NAMALWA (cell line): ENCODE measurements around the gene SORCS2.

ENCODE experiments used
- DNase-seq: peaks from one replicate; pipeline ENCODE4 v3.0.0-alpha.2; 2015; ENCODE audit warnings: low spot score

The SORCS2 gene

DNA sequence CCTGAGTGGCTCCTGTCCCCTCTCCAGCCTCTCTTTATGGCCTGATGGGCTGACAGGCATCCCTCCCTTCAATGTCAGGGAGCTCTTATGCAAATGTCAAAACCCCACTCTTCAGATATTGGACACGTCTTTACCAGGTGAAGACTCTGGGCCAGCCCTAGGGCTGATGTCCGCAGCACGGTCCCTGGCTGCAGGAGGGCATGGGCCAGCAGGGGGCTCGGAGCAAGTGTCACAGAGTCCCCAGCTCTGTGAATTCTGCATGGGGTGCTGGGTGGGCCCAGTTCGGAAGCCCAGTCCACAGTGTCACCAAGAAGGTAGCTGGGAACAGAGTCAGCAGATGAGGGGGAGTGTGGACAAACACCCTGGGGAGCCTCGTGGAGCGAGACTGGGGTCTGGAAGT is 282.0 kb downstream of the SORCS2 start:
- no peak for DNase-seq

DNA sequence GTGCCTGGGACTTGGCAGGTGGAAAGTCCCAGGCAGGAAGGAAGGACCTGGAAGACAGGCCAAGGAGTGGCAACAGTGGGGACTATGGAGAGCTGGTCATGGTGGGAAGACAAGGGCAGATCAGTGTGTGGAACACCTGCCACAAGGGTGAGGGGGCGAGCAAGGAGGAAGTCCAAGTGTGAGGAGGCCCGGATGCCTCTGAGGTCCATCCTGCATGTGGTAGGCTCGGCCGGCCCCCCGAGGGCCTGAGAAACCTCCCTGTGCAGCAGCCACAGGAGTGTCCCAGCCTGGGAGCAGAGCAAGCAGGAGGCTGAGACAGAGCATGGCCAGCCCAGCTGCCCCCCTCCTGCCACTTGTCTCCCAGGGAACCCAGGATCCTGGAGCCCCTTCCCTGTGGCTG is 282.9 kb downstream of the SORCS2 start:
- DNase-seq: no peak

DNA sequence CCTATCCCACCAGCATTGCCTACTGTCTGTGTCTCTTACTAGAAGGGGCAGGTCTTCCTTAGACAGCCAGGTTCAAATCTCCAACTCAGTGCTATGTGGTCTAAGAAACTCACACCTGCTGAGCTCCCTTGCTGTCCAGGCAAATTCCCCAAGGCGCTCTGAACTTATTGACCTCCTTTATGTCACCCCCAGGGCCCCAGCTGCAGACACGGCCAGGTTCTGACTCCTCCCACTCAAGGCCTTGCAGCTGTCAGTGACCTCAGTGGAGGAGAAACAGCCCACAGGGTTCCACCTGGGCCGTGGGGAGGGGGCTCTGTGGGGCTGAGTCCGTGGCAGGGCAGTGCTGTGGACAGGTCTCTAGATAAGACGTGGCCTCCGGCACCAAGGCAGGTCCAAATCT is 284.5 kb downstream of the SORCS2 start:
- no peak for DNase-seq

DNA sequence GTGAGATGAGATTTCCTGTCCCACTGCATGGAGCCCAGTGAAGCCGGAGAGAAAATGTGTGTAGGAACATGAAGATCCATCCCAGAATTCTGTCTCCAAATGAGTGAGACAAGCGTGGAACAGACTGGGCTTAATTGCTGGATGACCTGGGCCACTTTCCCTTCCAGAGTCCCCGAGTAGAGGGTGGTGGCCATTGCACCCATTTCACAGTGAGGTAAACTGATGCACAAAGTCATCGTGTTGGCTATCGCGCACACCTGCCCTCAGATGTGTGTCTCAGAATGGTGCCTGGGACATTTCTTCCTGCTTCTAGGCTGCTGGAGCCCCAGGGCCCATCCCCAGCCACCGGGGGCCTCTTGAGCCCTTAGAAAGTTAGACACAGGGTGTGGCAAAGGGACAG is 285.4 kb downstream of the SORCS2 start:
- DNase-seq: no peak

DNA sequence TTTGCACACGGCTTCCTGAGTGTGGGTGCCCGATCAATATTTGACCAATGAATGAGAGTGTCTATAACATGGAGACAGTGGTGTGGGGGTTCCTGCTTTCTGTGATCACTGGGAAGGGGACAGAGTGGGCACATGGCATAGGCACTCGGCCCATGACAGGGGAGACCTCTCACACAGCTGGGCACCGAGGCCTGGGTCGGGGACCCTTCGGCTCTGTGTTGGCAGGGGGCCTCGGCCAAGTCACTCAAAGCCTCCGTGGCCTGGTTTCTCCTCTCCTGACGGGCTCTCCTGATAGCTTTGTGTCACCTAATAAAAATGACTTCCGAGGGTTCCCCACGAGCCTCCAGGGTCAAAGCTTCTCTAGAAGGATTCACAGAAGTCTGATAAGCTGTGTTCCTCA is 286.3 kb downstream of the SORCS2 start:
- DNase-seq: no peak

DNA sequence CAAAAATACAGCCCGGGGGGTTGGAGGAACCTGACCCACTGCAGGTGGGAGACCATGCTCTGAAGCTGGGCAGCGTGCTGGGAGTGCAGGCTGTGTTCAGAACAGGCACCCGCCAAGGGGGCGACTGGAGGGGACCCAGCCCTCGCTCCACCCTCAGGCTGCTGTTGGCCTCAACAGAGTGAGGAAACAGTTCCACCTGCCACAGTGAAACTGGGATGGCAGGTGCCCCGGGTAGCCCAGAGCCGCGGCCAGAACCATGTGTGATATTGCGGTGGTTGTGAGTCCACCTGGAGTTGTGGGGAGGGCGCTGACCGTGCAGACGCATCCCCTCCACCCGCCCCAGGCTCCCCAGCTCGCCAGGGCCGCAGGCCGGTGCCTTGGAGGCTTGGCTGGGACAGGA is 288.1 kb downstream of the SORCS2 start:
- no peak for DNase-seq

DNA sequence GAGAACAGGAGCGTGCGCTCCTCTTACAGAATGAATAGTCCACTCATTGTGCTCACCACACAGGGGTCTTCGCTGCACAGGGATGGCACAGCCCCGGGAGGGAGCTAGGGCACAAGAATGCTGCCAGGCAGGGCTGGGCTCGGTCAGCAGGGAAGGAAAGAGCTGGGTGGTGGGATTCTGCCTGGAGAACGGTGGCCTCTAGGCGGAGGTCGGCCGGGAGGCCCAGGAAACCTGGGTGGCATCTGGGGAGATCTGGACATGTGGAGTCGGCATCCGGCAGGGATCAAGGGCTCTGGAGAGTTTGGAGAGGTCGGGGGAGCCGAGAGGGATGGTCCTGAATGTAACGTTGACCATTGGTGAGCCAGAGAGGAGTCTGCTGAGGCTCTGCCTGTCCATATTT is 288.9 kb downstream of the SORCS2 start:
- DNase-seq: no peak

DNA sequence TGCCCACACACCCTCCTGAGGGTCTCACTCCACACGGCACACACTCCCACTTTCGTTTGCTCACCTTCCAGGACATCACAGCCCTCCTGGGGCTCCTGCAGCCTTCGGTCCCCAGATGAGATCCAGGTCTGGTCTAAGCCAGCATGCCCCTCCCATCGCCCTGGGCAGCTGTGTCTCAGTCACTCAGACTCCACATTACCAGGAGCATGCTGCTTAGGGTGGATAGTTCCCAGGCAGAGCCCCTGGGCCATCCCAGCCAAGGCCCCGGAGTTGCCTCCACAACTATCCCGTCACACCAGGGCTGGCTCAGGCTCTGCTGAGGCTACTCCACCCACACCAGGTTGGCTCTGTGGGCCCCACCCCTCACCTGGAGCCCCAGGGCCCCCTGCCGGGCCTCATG is 292.8 kb downstream of the SORCS2 start:
- DNase-seq: no peak

DNA sequence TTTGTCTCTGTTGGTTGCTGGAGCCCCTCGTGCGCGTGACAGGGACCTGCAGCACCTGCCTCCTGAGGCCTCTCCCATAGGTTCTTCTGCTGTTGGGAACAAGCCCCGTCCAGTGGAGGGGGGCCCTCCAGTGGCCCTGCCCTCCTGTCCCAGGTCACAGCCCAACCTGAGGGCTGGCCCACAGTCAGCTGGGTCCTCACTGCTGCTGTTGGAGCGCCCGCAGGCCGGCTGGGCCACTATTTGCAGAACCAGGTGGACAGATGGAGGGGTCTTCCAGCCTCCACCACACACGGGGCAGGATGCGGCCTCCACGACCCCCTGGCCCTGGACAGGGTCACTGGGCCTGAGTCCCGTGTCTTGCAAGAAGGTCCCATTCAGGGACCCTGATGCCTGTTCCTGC is 293.8 kb downstream of the SORCS2 start:
- DNase-seq: no peak

DNA sequence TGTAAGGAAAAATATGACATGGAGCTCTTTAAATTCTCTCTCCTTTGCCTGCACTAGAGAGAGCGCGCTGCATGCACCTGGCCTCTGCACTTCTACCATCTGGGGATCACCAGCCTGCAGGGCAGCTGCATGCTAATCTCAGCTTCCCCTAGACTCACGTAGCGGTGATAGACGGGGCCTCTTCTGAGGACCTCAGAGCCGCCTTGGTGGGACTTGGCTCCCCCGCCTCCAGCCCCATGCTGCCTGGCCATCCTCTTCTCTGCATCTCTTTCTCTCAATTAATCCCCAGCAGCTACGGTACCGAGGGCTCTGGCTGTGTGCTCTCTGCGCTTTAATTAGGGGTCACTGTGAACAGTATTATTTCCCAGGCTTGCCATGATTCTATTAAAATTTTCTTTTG is 295.2 kb downstream of the SORCS2 start:
- no peak for DNase-seq

DNA sequence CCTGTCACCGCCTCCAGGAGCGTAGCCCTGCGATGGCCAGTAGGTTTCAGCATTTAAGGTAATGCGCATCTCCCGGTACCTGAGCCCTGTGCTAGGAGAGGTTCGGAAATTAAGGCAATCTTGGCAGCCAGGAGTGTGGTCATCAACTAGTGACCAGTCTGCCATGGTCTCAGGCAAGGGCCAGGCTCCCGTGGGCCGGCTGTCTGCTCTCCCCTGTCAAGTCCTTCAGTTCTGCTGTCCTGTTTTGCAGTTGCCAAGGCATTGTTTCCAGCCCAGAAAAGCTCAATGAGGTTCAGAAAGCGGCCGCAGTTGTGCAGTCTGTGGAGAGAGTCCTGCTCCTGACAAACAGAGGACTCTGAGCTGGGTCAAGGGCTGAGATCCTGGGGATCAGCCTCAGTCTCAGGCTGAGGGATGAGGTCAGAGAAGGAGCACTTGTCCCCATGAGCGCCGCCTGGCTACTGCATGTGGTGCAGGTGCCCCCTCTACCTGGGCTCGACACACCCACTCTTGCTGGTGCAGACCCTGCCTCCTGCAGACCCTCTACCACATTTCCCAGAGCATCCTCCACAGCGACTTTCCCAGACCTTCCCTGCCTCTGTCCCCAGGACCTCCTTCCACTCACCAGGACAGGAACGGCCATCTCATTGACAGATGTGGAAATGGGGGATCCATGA is 295.8 kb downstream of the SORCS2 start:
- DNase-seq: no peak

DNA sequence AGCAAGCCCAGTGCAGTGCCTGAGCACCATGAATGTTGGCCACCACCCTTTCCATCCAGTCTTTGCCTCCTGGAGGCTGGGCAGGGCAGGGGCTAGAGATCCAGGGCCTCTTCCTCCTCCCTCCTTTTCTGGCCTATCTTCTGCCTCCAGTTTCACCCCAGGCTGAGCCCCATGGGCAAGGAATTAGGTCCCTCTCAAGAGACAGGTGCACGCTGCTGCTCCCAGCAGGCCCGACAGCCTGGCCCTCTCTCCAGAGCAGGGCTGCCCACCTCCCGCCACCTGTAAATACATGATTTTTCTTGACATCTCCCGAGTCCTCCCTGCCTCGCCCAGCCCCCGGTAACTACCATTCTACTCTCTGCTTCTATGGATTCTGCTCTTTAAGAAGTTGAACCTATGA is 299.6 kb downstream of the SORCS2 start:
- no peak for DNase-seq

DNA sequence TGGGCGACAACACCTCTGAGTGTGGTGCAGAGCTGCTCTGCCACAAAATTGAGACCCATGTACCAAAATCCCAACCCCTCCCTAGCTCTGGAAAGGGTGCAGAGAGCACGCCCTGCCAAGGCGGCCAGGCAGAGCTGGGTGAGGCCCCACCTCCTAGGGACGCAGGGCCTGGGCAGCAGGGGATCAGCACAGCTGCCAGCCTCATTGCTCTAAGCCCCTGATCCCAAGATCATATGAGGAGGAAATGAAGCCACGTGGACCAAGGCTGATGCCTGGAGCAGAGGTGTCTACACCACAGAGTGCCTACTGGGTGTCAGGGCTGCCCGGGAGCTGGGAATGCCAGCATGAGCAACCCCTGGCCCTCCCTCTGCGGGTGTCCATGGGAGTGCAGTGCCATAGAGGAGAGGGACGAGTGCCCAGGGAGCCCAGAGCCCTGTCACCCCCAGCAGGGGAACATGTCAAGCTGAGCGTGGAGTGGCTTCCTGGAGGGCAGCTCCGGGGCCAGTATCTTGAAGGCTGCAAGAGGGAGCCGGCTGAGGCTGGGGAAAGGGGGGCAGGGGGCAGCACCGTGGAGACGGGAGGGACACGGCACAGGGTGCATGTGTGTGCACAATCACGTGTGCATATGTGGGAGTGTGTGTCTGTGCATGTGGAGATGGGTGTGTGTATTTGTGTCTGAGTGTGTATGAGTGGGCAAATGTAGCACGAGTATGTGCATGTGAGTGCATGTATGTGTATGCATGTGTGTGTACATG is 306.3 kb downstream of the SORCS2 start:
- no peak for DNase-seq

DNA sequence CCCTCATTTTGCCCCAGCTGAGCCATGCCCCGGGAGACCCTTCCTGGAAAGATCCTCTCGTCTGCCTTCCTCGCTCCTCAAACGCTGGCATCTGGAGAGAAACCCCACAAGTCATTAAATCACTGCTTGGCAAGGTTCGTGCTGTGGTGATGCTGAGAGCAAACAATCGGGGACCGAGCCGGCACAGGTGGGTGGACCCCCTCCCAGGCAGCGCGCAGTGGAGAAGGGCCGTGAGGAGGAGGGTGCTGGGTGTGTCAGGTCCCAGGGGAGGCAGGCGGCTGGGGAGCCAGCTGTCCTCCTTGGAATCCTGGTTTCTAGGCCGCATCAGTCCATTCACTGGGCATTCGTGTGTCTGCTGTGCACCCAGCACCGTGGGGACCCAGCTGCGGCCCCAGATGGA is 307.3 kb downstream of the SORCS2 start:
- DNase-seq: no peak

DNA sequence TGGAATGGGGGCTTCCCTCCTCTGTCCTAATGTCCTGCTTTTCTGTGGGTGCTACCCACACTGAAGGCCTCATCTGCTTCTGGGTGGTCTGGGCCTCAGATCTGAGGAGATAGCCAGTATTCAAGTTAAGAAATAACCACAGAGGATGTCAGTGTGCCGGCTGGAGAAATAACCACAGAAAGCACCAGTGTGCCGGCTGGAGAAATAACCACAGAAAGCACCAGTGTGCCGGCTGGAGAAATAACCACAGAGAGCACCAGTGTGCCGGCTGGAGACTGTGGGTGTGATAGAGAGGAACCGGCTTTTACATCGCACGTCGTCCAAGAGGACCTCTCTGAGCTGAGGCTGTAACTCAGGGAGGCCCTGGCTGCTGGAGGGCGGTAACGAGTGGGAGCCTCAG is 308.1 kb downstream of the SORCS2 start:
- no peak for DNase-seq

DNA sequence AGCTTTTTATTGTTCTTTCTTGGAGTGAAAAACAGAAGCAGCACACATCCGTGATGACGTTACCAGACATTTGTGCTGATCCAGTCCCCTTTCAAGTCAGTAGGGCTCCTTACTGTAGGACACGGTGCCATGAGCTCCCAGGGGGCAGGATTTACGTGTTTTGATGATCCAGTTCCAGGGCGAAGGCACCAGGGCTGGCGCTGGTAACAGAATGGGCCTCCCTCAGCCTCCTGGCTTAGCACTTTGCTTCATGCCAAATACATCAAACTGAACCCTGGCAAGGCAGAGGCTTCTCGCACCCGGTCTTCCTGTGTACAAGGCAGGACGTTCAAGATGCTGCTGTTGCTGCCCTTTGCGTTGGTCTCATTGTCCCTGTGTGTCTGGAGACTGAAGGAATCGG is 309.0 kb downstream of the SORCS2 start:
- DNase-seq: no peak

DNA sequence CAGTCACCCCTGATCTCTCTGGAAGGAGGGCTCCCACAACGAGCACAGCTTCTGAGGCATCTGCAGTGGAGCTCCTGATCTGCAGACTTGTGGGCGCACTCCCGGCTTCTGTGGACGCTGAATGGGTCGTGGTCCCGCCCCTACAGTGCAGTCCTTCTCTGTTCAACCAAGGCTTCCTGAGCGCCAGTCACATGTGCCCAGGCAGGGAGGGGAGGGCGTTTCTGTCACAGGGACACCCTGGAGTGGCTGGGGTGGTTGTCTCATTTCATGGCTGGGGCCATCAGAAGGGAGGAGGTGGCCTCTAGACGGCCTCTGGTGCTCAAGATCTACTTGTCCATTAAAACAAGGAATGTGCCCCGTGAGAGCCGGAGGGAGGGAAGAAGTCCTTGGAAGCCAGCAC is 309.5 kb downstream of the SORCS2 start:
- DNase-seq: no peak

DNA sequence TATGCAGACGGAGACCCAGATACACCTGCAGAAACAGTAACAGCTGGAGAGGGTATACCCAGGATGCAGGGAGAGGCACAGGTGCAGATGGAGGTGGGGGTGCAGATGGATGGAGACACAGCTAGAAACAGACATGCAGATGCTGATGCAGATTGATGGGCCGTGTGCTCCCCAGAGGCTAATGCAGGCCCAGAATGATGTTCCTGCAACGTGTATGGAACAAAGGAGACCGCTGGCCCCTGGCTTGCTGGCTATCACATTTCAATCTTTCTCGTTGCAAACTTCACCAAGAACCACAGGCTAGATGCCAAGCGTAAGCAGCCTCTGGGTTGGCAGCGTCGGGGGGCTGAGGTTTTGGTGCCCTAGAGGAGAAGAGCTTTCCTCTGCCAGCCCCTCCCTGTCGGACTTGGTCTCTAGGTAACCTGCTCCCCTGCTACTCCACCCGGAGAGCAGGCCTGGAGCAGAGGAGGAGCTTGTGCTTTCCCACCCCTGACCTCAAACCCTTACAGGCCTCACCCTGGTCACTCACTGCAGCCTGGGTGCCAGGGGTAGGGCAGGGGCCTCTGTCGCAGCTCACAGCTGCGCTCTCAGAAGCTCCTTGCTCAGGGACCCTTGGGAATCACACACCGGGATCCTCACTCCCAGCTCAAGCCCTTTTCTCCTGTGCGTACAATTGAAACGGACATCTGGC is 311.4 kb downstream of the SORCS2 start:
- no peak for DNase-seq

DNA sequence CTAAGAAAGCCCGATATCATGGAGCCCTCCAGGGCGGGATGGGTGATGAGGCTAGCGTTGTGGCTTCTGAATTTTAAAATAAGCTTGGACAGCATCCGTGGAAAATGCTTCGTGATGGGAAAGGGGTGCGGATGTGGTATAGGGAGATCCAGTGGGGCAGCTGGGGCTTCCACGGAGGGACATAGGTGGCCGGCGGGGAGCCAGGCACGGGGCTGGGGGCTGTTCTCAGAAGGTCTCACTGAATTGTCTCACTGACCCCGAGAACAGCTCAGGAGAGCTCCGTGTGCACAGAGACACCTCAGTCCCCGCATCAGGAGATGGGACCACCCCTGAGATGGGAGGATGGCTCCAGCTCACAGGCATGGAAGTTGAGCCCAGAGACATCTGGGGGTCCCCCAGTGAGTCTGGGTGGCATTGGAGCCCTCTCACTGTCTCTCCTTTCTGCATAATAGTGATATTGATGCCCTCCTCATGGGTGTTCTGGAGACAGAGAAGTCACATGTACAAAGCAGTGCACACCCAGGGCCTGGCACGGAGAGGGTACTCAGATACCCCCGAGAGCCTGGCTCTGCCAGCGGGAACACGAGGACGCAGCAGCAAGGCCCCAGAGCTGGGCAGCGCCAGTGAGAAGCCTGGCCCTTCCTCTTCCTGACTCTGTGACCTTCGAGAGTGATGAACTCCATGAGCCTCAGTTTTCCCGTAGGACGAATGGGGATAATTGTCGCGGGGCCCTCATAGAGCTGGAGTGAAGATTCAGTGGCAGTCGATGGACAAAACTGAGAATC is 313.0 kb downstream of the SORCS2 start:
- DNase-seq: no peak

DNA sequence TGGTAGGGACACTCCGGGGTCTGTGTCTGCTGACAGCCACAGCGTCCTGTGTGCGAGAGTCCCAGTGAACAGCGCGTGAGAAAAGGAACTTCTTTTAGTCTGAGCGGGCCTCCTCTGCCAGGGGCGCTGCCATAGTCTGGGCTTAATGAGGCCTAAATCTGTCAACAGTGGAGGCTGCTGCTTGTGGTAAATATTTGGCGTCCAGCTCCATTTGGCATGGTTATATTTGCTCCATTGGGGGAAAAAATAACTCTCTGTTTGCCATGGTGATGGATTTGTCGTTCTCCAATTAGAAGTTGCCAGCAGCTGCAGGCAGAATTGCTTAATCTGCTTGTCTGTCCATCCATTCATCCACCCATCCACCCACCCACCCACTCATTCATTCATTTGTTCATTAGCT is 313.8 kb downstream of the SORCS2 start:
- no peak for DNase-seq

DNA sequence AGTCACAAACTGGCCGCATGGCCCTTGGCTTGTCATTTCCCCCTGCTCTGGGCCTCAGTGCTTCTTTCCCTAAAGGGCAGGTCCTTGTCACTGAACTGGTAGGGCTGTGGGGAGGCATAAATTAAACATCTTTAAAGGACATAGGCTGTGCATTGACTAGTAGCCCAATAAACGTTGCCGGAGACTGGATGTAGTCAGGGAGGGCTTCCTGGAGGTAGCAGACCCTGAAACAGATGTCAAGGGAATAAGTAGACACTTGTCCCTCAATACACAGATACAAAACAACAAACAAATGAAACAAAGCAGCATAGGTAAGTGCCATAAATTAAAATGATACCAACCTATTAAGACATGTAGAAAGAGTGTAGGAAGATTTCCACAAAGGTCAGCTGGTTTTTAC is 314.2 kb downstream of the SORCS2 start:
- no peak for DNase-seq

DNA sequence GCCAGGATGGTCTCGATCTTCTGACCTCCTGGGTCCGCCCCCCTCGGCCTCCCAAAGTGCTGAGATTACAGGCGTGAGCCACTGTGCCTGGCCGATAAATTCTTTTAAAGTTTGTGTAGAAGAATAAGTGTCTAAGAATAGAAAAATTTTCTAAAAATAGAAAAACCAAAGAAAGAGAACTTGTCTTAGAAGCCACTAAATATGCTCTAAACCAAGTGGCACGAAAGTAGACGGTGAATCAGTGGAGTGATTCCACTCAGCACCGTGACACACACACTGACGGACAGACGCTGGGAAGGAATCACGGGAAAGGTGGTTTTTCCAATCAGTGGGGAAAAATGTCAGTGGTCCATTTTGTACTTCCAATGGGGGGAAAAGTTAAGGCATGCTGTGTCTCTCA is 315.0 kb downstream of the SORCS2 start:
- DNase-seq: no peak

DNA sequence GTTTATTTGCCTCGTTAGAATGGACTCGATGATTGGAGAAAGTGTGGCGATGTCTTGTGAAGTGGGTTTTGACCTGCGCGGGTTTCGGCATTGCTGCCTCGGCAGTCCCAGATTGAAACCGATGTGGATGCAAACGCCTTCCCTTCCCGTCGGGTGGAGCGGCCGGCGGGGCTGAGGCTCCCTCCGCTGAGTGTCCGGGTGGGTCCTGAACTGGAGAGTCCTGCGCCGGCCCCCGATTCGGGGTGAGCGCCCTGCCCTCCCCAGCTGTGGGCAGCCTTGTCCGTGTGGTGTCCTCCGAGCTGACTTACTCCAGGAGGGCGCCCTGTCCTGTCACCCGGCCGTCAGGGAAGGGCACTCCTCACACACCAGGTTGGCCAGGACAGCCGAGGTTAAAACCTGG is 317.7 kb downstream of the SORCS2 start:
- no peak for DNase-seq
